Effector CD8-positive, alpha-beta T cell (primary cell): ENCODE results near the gene SIGLEC15.

Source experiments
- DNase-seq: peaks from one replicate; lab custom pipeline; 2025; lab: John Stamatoyannopoulos, UW

SIGLEC15 gene

GRCh38 chr18:45879681-45880655 is 54.5 kb downstream of the SIGLEC15 start:
- peak; percentile 60 for DNase-seq

DNA sequence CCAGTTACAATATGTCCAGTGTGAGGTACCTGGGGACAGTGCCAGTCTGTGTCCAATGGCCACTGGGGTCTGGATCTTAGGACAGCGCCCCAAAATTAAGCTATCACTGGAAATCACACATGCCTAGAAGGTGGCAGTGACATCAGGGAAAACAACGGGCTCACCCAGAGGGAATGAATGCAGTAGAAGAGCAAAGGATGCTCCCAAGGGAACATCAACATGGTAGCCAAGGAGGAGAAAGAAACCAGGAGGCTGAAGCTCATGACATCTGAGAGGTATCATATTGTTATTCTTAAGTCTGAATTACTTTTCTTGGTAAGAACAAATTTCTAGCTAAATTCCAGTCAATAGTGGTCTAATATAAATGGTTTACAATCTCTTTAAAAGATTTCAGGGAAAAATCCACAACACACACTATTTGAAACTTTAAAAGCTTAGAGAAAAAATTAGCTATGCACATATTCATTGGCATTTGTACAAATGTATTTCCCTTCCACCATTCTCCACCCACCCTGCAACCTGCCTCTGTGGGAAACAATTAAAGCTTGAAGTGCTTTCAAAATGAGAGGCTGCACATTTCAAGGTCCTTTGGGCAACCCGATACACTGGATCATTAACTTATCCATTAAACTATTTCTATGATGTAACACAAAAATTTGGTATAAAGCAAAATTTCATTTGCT is 55.5 kb downstream of the SIGLEC15 start:
- no peak for DNase-seq

DNA sequence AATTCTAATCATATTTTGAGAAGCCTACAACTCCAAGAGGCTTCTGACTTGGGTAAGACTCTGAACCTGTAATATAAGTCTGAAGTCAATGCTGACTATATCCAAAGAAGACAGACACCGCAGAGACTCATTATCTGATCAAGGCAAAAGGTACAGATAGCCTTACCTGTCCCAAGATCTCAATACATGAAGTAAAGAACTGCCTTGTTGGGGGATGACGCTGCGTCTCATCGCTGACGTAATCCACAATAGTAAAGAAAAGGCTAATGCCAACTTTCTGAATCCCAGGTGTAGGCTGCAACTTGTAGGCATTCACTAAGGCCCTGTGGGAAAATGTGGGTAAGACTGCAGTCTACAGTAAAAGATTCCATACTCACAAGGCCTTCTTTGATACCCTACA is 62.1 kb downstream of the SIGLEC15 start:
- no peak for DNase-seq

- DNase-seq: no peak
Observed at GRCh38 chr18:45889419-45890064, 64.1 kb downstream of the SIGLEC15 start.

DNA sequence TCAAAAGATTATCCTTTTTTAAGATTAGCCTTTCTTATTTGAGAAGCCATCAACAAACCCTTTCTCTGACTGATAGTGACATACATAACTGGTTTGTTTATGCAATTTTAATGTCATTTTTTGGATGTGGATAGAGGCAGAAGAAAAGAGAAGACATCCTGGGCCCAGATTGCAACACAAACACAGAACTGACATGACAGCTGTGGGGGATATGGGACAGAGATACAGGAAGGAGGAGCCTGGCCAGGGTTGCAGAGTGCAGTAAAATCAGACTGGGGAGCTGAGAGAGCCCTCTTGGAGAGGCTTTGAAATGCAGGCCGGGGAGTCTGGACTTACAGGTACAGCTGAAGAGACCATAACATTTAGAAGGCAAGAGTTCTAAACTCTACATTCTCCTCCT is 65.1 kb downstream of the SIGLEC15 start:
- no peak for DNase-seq

DNA sequence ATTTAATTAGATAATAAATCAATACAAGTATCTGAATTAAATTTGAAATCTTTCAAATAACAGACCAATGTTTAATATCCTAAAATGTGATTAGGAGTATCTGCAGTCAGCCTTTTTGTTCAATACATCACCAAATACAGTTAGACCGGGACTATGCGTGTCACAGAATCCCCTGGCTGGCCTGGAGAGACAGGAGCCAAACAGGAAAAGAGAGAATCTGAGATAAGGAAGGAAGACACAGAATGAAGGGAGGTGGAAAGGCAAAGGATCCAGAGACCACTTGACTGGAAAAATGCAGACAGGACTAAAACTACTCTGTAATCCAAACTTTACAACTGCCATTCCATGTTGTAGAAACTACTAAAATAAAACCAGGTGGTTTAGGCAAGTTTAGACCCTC is 66.3 kb downstream of the SIGLEC15 start:
- DNase-seq: no peak
